ENCODE measurements around the gene CALM3. TPM values are rescaled to one million over a fixed set of nuclear protein-coding genes. Genes with fewer than 3 reads are reported as not detected.

Gene CALM3
- polyA plus RNA-seq, 1 of the 3 experiments (the other 2 are of a cell fraction): 495 TPM

GRCh38 chr19:46607448-46607841 is 6.3 kb downstream of the CALM3 start:
- Histone ChIP-seq H3F3A (replicated peaks; ENCODE audit: insufficient read depth) (peaks cover 4% of the 10 kb centered on the region), H3K36me3 (replicated peaks in 1 of 2; ENCODE audit: control insufficient read depth in 1 of 2, insufficient read depth in 2 of 2, low read length in 1 of 2) (peaks cover 19 to 53% of the 10 kb centered on the region in 2 experiments), H3K4me3 (ENCODE audit: low read depth in 2 of 2, low read length in 1 of 2) (no peak overlapping the region), H3K27ac (ENCODE audit: low read depth in 2 of 2, low read length in 1 of 2) (no peak overlapping the region; a peak in 1 of 4 replicates), H2AFZ (ENCODE audit: low read depth) (no peak overlapping the region), H3K9me2 (no peaks in the 10 kb centered on the region), H3K9me3 (no peaks in the 10 kb centered on the region), H3K27me3 (ENCODE audit: insufficient read depth) (no peaks in the 10 kb centered on the region), H4K20me1 (ENCODE audit: insufficient read depth) (peaks cover 38% of the 10 kb centered on the region), H3K4me1 (ENCODE audit: control insufficient read depth in 1 of 2, insufficient read depth in 2 of 2, low read depth in 1 of 2, low read length in 1 of 2) (peaks cover 19 to 48% of the 10 kb centered on the region in 2 experiments), H3K79me2 (ENCODE audit: insufficient read depth) (peaks cover 44% of the 10 kb centered on the region), H3K4me2 (no peak overlapping the region), H3K9ac (no peak overlapping the region)
- TF ChIP-seq TCF12 (IDR thresholded peaks at IDR 0.05) (no peak), GABPA (IDR thresholded peaks at IDR 0.05; ENCODE audit: low read depth) (no peak), IRF3 (IDR thresholded peaks at IDR 0.05; ENCODE audit: low read depth, low read length) (no peak), FOSL2 (IDR thresholded peaks at IDR 0.05; ENCODE audit: borderline replicate concordance, low read depth) (no peak), ZBTB33 (IDR thresholded peaks at IDR 0.05; ENCODE audit: borderline replicate concordance, low read depth) (no peak), EP300 (IDR thresholded peaks at IDR 0.05; ENCODE audit: borderline replicate concordance in 1 of 2, low read depth in 1 of 2, low read length in 1 of 2) (no peak), FOXM1 (IDR thresholded peaks at IDR 0.05; ENCODE audit: low read depth) (no peak), POLR2AphosphoS5 (IDR thresholded peaks at IDR 0.05; ENCODE audit: low read depth, low read length) (no peak)
- TF ChIP-seq, protein P1, sequence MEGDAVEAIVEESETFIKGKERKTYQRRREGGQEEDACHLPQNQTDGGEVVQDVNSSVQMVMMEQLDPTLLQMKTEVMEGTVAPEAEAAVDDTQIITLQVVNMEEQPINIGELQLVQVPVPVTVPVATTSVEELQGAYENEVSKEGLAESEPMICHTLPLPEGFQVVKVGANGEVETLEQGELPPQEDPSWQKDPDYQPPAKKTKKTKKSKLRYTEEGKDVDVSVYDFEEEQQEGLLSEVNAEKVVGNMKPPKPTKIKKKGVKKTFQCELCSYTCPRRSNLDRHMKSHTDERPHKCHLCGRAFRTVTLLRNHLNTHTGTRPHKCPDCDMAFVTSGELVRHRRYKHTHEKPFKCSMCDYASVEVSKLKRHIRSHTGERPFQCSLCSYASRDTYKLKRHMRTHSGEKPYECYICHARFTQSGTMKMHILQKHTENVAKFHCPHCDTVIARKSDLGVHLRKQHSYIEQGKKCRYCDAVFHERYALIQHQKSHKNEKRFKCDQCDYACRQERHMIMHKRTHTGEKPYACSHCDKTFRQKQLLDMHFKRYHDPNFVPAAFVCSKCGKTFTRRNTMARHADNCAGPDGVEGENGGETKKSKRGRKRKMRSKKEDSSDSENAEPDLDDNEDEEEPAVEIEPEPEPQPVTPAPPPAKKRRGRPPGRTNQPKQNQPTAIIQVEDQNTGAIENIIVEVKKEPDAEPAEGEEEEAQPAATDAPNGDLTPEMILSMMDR (IDR thresholded peaks at IDR 0.05): no peak
- TF ChIP-seq, protein P2, sequence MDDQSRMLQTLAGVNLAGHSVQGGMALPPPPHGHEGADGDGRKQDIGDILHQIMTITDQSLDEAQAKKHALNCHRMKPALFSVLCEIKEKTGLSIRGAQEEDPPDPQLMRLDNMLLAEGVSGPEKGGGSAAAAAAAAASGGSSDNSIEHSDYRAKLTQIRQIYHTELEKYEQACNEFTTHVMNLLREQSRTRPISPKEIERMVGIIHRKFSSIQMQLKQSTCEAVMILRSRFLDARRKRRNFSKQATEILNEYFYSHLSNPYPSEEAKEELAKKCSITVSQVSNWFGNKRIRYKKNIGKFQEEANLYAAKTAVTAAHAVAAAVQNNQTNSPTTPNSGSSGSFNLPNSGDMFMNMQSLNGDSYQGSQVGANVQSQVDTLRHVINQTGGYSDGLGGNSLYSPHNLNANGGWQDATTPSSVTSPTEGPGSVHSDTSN (IDR thresholded peaks at IDR 0.05): no peak
- TF ChIP-seq, protein P3, sequence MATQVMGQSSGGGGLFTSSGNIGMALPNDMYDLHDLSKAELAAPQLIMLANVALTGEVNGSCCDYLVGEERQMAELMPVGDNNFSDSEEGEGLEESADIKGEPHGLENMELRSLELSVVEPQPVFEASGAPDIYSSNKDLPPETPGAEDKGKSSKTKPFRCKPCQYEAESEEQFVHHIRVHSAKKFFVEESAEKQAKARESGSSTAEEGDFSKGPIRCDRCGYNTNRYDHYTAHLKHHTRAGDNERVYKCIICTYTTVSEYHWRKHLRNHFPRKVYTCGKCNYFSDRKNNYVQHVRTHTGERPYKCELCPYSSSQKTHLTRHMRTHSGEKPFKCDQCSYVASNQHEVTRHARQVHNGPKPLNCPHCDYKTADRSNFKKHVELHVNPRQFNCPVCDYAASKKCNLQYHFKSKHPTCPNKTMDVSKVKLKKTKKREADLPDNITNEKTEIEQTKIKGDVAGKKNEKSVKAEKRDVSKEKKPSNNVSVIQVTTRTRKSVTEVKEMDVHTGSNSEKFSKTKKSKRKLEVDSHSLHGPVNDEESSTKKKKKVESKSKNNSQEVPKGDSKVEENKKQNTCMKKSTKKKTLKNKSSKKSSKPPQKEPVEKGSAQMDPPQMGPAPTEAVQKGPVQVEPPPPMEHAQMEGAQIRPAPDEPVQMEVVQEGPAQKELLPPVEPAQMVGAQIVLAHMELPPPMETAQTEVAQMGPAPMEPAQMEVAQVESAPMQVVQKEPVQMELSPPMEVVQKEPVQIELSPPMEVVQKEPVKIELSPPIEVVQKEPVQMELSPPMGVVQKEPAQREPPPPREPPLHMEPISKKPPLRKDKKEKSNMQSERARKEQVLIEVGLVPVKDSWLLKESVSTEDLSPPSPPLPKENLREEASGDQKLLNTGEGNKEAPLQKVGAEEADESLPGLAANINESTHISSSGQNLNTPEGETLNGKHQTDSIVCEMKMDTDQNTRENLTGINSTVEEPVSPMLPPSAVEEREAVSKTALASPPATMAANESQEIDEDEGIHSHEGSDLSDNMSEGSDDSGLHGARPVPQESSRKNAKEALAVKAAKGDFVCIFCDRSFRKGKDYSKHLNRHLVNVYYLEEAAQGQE (IDR thresholded peaks at IDR 0.05; ENCODE audit: low read depth, low read length): no peak
- ChIA-PET POLR2A (interaction anchor here (2.7 kb wide), 1 partner anchor 23 kb away, joined by 8 read pairs; no protein-coding TSS in a partner anchor), CTCF (interaction anchor here (1.4 to 23.7 kb wide), 3 partner anchors 13 to 146 kb away, joined by 3 to 471 read pairs (median 4); partner anchors contain the start of gene DACT3)
- 88% methylated on average over 12 of the region's 12 CpGs for WGBS (ENCODE audit: low lambda C conversion rate)
- DNase-seq: peak; percentile 6
